ENCODE measurements around the gene SERPINB8. TPM values are rescaled to one million over a fixed set of nuclear protein-coding genes. Genes with fewer than 3 reads are reported as not detected.

SERPINB8 gene
- total RNA-seq, 1 donor from 2014 or later, result 7.4 TPM

- peaks cover 13% of the 10 kb centered on the region for H3K4me1 Mint-ChIP-seq (ENCODE audit: unreplicated experiment)
- no peak for TF ChIP-seq CTCF (conservative IDR thresholded peaks at IDR 0.05)
- no peaks in the 10 kb centered on the region for H3K9me3 Mint-ChIP-seq
- no peak overlapping the region for H3K27ac Mint-ChIP-seq
- H3K4me3 Mint-ChIP-seq, result no peak overlapping the region
- peaks cover 4% of the 10 kb centered on the region for H3K36me3 Mint-ChIP-seq
- DNase-seq (ENCODE audit: extremely low spot score, unreplicated experiment), result no peak
- no peaks in the 10 kb centered on the region for H3K27me3 Mint-ChIP-seq
These were observed 12.5 kb downstream of the SERPINB8 start for GRCh38 chr18:63982361-63982760.

GRCh38 chr18:63986885-63987284 is 17.0 kb downstream of the SERPINB8 start:
- Mint-ChIP-seq H3K4me3 (no peak overlapping the region), H3K27ac (no peak overlapping the region), H3K9me3 (no peaks in the 10 kb centered on the region), H3K36me3 (peaks cover 13% of the 10 kb centered on the region), H3K4me1 (ENCODE audit: unreplicated experiment) (no peaks in the 10 kb centered on the region), H3K27me3 (no peaks in the 10 kb centered on the region)
- TF ChIP-seq CTCF (conservative IDR thresholded peaks at IDR 0.05), result no peak
- DNase-seq (ENCODE audit: extremely low spot score, unreplicated experiment), result no peak

GRCh38 chr18:63987743-63988142 is 17.9 kb downstream of the SERPINB8 start:
- no peak for DNase-seq (ENCODE audit: extremely low spot score, unreplicated experiment)
- H3K27me3 Mint-ChIP-seq, result no peaks in the 10 kb centered on the region

GRCh38 chr18:63992751-63993150 is 22.9 kb downstream of the SERPINB8 start:
- TF ChIP-seq CTCF (conservative IDR thresholded peaks at IDR 0.05), result no peak
- no peak for DNase-seq (ENCODE audit: extremely low spot score, unreplicated experiment)
- Mint-ChIP-seq H3K4me1 (ENCODE audit: unreplicated experiment) (no peaks in the 10 kb centered on the region), H3K27me3 (no peaks in the 10 kb centered on the region), H3K27ac (no peak overlapping the region), H3K36me3 (peaks cover 13% of the 10 kb centered on the region), H3K4me3 (no peak overlapping the region), H3K9me3 (peaks cover 4% of the 10 kb centered on the region)

More at GRCh38 chr18:63987743-63988142, 17.9 kb downstream of the SERPINB8 start:
- Mint-ChIP-seq H3K27ac (no peak overlapping the region), H3K9me3 (no peaks in the 10 kb centered on the region), H3K4me1 (ENCODE audit: unreplicated experiment) (no peaks in the 10 kb centered on the region), H3K36me3 (peaks cover 13% of the 10 kb centered on the region), H3K4me3 (no peak overlapping the region)
- TF ChIP-seq CTCF (conservative IDR thresholded peaks at IDR 0.05), result no peak

GRCh38 chr18:63994783-63995399 is 25.0 kb downstream of the SERPINB8 start:
- no peak overlapping the region for H3K4me3 Mint-ChIP-seq
- no peak overlapping the region for H3K27ac Mint-ChIP-seq
- H3K9me3 Mint-ChIP-seq, result peaks cover 4% of the 10 kb centered on the region
- no peaks in the 10 kb centered on the region for H3K27me3 Mint-ChIP-seq
- no peak for DNase-seq (ENCODE audit: extremely low spot score, unreplicated experiment)
- peak; percentile 87 for TF ChIP-seq CTCF (conservative IDR thresholded peaks at IDR 0.05)
- no peaks in the 10 kb centered on the region for H3K4me1 Mint-ChIP-seq (ENCODE audit: unreplicated experiment)
- H3K36me3 Mint-ChIP-seq, result peaks cover 9% of the 10 kb centered on the region
